GM12878 (cell line): Measurements from ENCODE around the gene NPLOC4. TPM values are rescaled to one million over a fixed set of nuclear protein-coding genes. Genes with fewer than 3 reads are reported as not detected.

Experiments used
- ATAC-seq: fragments of 200-7000 bp; cut with Tn5 transposase; 3 replicates; pipeline ENCODE4 v1.9.1; 2020; ENCODE audit warnings: mild to moderate bottlenecking, moderate library complexity
- BruUV-seq: library from RNA; stranded (reverse); fragments of 400-500 nt; replicated peaks from 2 replicates; lab custom pipeline; 2021; lab: Mats Ljungman, UMichigan
- CTCF ChIA-PET: fragments of 300-600 bp; sonication (Branson Sonifier 250); formaldehyde crosslinking; extraction: SDS; loops from one replicate; lab custom pipeline; 2021; ENCODE audit warnings: inconsistent platforms; lab: Yijun Ruan, JAX
- POLR2A ChIA-PET: fragments of 350-600 bp; formaldehyde crosslinking; extraction: SDS; loops from one replicate; lab custom pipeline; 2021; ENCODE audit warnings: inconsistent platforms; lab: Charles Lee
- RAD21 ChIA-PET: fragments of 300-600 bp; sonication (Branson Sonifier 250); formaldehyde crosslinking; loops from one replicate; lab custom pipeline; 2023; ENCODE audit warnings: antibody characterized with exemption; ENCODE audit not compliant: unreplicated experiment; lab: Charles Lee
- SMC1A ChIA-PET: fragments of 300-600 bp; sonication (Branson Sonifier 250); formaldehyde crosslinking; loops from one replicate; lab custom pipeline; 2023; ENCODE audit not compliant: unreplicated experiment, uncharacterized antibody; lab: Charles Lee
- DNase-seq: peaks from one replicate; pipeline ENCODE4 v3.0.0-alpha.2; 2011; ENCODE audit warnings: low read depth, low spot score
- FAIRE-seq: peaks from 3 replicates; lab custom pipeline; 2011; peaks lifted over from hg19 to GRCh38; lab: Jason Lieb, UNC
- H2AFZ ChIP-seq: 2 replicates; pipeline ENCODE4 v1.6.0; 2011; ENCODE audit warnings: low read depth, low read length, control low read depth; ENCODE audit not compliant: control insufficient read depth
- H3K27ac ChIP-seq: 2 replicates; pipeline ENCODE4 v1.5.1; 2011; ENCODE audit warnings: control low read depth; ENCODE audit not compliant: control insufficient read depth, insufficient read depth
- H3K27me3 ChIP-seq, 2 experiments: replicated peaks in 1 of 2; 2 replicates each; pipeline versions ENCODE4 v1.6.0 to v1.6.1; 2011; ENCODE audit warnings: low read length in 1 of 2; ENCODE audit not compliant: control insufficient read depth in 2 of 2, insufficient read depth in 2 of 2
- H3K36me3 ChIP-seq, 2 experiments: 2 replicates each; pipeline ENCODE4 v1.5.1; 2011; ENCODE audit warnings: low read length in 1 of 2; ENCODE audit not compliant: control insufficient read depth in 2 of 2, insufficient read depth in 2 of 2
- H3K4me1 ChIP-seq: 2 replicates; pipeline ENCODE4 v1.6.1; 2011; ENCODE audit warnings: mild to moderate bottlenecking, low read length, moderate library complexity, mixed read lengths; ENCODE audit not compliant: control insufficient read depth, insufficient read depth
- H3K4me2 ChIP-seq: 2 replicates; pipeline ENCODE4 v1.6.0; 2011; ENCODE audit warnings: control low read depth; ENCODE audit not compliant: control insufficient read depth, insufficient read depth
- H3K4me3 ChIP-seq: fragments of 200-600 bp; sonication (generic); 2 replicates; pipeline ENCODE4 v1.5.1; 2016
- H3K79me2 ChIP-seq: 2 replicates; pipeline ENCODE4 v1.6.0; 2011; ENCODE audit warnings: low read length; ENCODE audit not compliant: control insufficient read depth, insufficient read depth
- H3K9ac ChIP-seq: 2 replicates; pipeline ENCODE4 v1.8.0; 2011; ENCODE audit warnings: low read length, control low read depth, mixed read lengths; ENCODE audit not compliant: control insufficient read depth, insufficient read depth
- H3K9me3 ChIP-seq: replicated peaks from 3 replicates; pipeline ENCODE4 v1.5.1; 2011; ENCODE audit warnings: mild to moderate bottlenecking, low read length; ENCODE audit not compliant: control insufficient read depth, insufficient read depth
- H4K20me1 ChIP-seq: 2 replicates; pipeline ENCODE4 v1.6.0; 2011; ENCODE audit not compliant: control insufficient read depth, insufficient read depth
- BRCA1 ChIP-seq: IDR thresholded peaks from 2 replicates; pipeline ENCODE4 v1.6.1; 2011; ENCODE audit warnings: low read depth, low read length, improper control_type of control experiment
- CHD2 ChIP-seq: IDR thresholded peaks from 2 replicates; pipeline ENCODE4 v1.6.1; 2011; ENCODE audit warnings: low read depth, low read length, improper control_type of control experiment, borderline replicate concordance
- CREB1 ChIP-seq: IDR thresholded peaks from 2 replicates; pipeline ENCODE4 v1.6.1; 2012; ENCODE audit warnings: low read depth, mild to moderate bottlenecking, inconsistent platforms
- EGR1 ChIP-seq, 2 experiments: IDR thresholded peaks; 1 replicate in 1 of 2; 2 replicates in 1 of 2; pipeline ENCODE4 v1.6.1; 2011 to 2012; ENCODE audit warnings: low read depth in 2 of 2, low read length in 2 of 2, borderline replicate concordance in 1 of 2, mild to moderate bottlenecking in 1 of 2, moderate library complexity in 1 of 2
- FOXK2 ChIP-seq: fragments of 450-650 bp; IDR thresholded peaks from 2 replicates; pipeline ENCODE4 v1.6.1; 2017; ENCODE audit warnings: mild to moderate bottlenecking, moderate library complexity
- IKZF1 ChIP-seq: fragments of 450-650 bp; conservative IDR thresholded peaks from 2 replicates; pipeline ENCODE4 v1.6.1; 2017; ENCODE audit warnings: antibody characterized with exemption, mild to moderate bottlenecking
- JUND ChIP-seq: IDR thresholded peaks from 2 replicates; pipeline ENCODE4 v1.6.1; 2012; ENCODE audit warnings: low read depth, mild to moderate bottlenecking, low read length, improper control_type of control experiment, moderate library complexity
- KAT2A ChIP-seq: conservative IDR thresholded peaks from 2 replicates; pipeline ENCODE4 v1.6.1; 2011; ENCODE audit warnings: low read depth, low read length; ENCODE audit not compliant: control insufficient read depth
- NFYB ChIP-seq: IDR thresholded peaks from 2 replicates; pipeline ENCODE4 v1.6.1; 2011; ENCODE audit warnings: low read depth, mild to moderate bottlenecking, low read length, improper control_type of control experiment, moderate library complexity; ENCODE audit not compliant: insufficient read depth
- PML ChIP-seq: IDR thresholded peaks from 2 replicates; pipeline ENCODE4 v1.6.1; 2012; ENCODE audit warnings: low read length, inconsistent platforms
- POU2F2 ChIP-seq: IDR thresholded peaks from 3 replicates; pipeline ENCODE4 v1.6.1; 2011; ENCODE audit warnings: low read depth, mild to moderate bottlenecking, low read length, borderline replicate concordance
- RUNX3 ChIP-seq: IDR thresholded peaks from 2 replicates; pipeline ENCODE4 v1.6.1; 2012; ENCODE audit warnings: low read length, inconsistent platforms
- ZNF274 ChIP-seq: IDR thresholded peaks from one replicate; pipeline ENCODE4 v1.8.0; 2011; ENCODE audit not compliant: insufficient read length, insufficient read depth
- WGBS: methylation state at CpG from one replicate; pipeline ENCODE4 v1.1.6; 2016; ENCODE audit warnings: low lambda C conversion rate; ENCODE audit not compliant: insufficient replicate concordance, insufficient coverage; ENCODE audit errors: missing lambda C conversion rate; 5-methylcytosine and 5-hydroxymethylcytosine counted together
- in situ Hi-C: fragments of 300-500 bp; cut with MboI; formaldehyde crosslinking; loops from 9 replicates; pipeline ENCODE4 v1.14.3; 2018; ENCODE audit warnings: mixed read lengths
- intact Hi-C: fragments of 100-400 bp; cut with micrococcal nuclease; formaldehyde crosslinking; loops from one replicate; pipeline ENCODE4 v1.14.2; 2022; ENCODE audit not compliant: unreplicated experiment
- polyA plus RNA-seq, 11 experiments: library from polyadenylated mRNA; depleted of rRNA in 4 of 11; unstranded in 6 of 11; stranded (reverse) in 5 of 11; fragments of >200 nt; fragmentation: Nextera tagmentation in 4 of 11; fragmentation: Illumina TruSeq in 1 of 11; extraction: Ambion mirVana in 4 of 11; extraction: Trizol in 1 of 11; gene quantifications; 1 replicate in 1 of 11; 2 replicates in 10 of 11; pipeline versions ENCODE4 v1.2.1 to v1.2.3, GENCODE V29; 2011 to 2016; ENCODE audit warnings: inconsistent platforms in 2 of 11, missing spikeins in 2 of 11, low read depth in 1 of 11
- total RNA-seq, 4 experiments: library from RNA; depleted of rRNA in 3 of 4; stranded (reverse); fragments of >200 nt in 3 of 4; fragmentation: Illumina TruSeq in 1 of 4; extraction: Trizol in 1 of 4; gene quantifications; 2 replicates each; pipeline versions ENCODE4 v1.2.1 to v1.2.3, GENCODE V29; 2013 to 2021
- TF ChIP-seq, protein P1 (sequence below): fragments of 450-650 bp; IDR thresholded peaks from 2 replicates; pipeline ENCODE4 v1.6.1; 2017; ENCODE audit warnings: mild to moderate bottlenecking, low read depth, inconsistent platforms; ENCODE audit not compliant: poor library complexity, severe bottlenecking
- TF ChIP-seq, protein P2 (sequence below): fragments of 450-650 bp; IDR thresholded peaks from 2 replicates; pipeline ENCODE4 v1.6.1; 2017; ENCODE audit warnings: borderline replicate concordance
- TF ChIP-seq, protein P3 (sequence below): IDR thresholded peaks from 2 replicates; pipeline ENCODE4 v1.6.1; 2012; ENCODE audit warnings: low read depth, low read length, improper control_type of control experiment
- TF ChIP-seq, protein P4 (sequence below): fragments of 450-650 bp; IDR thresholded peaks from 2 replicates; pipeline ENCODE4 v1.6.1; 2017; ENCODE audit warnings: mild to moderate bottlenecking
- TF ChIP-seq, protein P5 (sequence below): IDR thresholded peaks from 2 replicates; pipeline ENCODE4 v1.6.1; 2012; ENCODE audit warnings: low read depth, low read length, improper control_type of control experiment

The NPLOC4 gene
- total and polyA plus RNA-seq, 10 of the 15 experiments (the other 5 are each of a cell fraction or from before 2014, with no cell fraction given) = 1.5 to 83.7 (median 45.8) TPM

DNA sequence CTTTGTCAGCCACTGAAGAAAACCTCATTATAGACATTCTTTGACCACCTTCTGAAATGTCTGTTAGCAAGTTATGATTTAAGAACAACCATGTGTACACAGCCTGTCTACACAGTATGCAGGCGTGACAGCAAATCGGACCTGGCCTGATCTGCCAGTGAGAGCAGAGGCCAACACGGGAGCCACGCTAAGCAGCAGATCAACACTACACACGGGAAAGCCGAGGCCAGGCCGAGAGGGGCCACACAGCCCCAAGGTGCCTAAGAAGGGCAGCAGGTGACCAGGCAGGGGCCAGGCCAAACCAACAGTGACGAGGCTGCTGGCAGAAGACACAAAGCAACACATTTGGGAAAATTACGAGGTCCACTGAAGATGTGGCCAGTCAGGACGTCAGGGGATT is 68.5 kb downstream of the NPLOC4 start:
- H3K9me3 ChIP-seq = no peaks in the 10 kb centered on the region
- H3K27ac ChIP-seq = no peak overlapping the region
- H3K27me3 ChIP-seq = no peaks in the 10 kb centered on the region
- intact Hi-C loops (no loop called here), in situ Hi-C loops (no loop called here)
- no peak overlapping the region for H3K9ac ChIP-seq
- ATAC-seq (no peak), DNase-seq (no peak), FAIRE-seq (no peak)
- SMC1A ChIA-PET = no interaction called here
- H3K4me2 ChIP-seq = no peak overlapping the region
- peaks cover 45 to 54% of the 10 kb centered on the region in 2 experiments for H3K36me3 ChIP-seq
- no peak overlapping the region for H2AFZ ChIP-seq
- RAD21 ChIA-PET = no interaction called here
- H3K79me2 ChIP-seq = no peaks in the 10 kb centered on the region
- no TSS peak for BruUV-seq
- no peaks in the 10 kb centered on the region for H4K20me1 ChIP-seq
- no peak overlapping the region for H3K4me3 ChIP-seq
- TF ChIP-seq EGR1 (IDR thresholded peaks at IDR 0.05; ENCODE audit: borderline replicate concordance in 1 of 2, low read depth in 2 of 2, low read length in 2 of 2) = no peak
- TF ChIP-seq JUND = no peak
- no peak for TF ChIP-seq RUNX3
- no peak for TF ChIP-seq FOXK2
- TF ChIP-seq, protein P1, sequence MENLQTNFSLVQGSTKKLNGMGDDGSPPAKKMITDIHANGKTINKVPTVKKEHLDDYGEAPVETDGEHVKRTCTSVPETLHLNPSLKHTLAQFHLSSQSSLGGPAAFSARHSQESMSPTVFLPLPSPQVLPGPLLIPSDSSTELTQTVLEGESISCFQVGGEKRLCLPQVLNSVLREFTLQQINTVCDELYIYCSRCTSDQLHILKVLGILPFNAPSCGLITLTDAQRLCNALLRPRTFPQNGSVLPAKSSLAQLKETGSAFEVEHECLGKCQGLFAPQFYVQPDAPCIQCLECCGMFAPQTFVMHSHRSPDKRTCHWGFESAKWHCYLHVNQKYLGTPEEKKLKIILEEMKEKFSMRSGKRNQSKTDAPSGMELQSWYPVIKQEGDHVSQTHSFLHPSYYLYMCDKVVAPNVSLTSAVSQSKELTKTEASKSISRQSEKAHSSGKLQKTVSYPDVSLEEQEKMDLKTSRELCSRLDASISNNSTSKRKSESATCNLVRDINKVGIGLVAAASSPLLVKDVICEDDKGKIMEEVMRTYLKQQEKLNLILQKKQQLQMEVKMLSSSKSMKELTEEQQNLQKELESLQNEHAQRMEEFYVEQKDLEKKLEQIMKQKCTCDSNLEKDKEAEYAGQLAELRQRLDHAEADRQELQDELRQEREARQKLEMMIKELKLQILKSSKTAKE = no peak
- TF ChIP-seq KAT2A = no peak
- TF ChIP-seq, protein P2, sequence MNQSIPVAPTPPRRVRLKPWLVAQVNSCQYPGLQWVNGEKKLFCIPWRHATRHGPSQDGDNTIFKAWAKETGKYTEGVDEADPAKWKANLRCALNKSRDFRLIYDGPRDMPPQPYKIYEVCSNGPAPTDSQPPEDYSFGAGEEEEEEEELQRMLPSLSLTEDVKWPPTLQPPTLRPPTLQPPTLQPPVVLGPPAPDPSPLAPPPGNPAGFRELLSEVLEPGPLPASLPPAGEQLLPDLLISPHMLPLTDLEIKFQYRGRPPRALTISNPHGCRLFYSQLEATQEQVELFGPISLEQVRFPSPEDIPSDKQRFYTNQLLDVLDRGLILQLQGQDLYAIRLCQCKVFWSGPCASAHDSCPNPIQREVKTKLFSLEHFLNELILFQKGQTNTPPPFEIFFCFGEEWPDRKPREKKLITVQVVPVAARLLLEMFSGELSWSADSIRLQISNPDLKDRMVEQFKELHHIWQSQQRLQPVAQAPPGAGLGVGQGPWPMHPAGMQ = no peak
- no peak for TF ChIP-seq NFYB
- TF ChIP-seq POU2F2 = no peak
- TF ChIP-seq ZNF274 = no peak
- TF ChIP-seq CREB1 = no peak
- TF ChIP-seq BRCA1 = no peak
- TF ChIP-seq, protein P3, sequence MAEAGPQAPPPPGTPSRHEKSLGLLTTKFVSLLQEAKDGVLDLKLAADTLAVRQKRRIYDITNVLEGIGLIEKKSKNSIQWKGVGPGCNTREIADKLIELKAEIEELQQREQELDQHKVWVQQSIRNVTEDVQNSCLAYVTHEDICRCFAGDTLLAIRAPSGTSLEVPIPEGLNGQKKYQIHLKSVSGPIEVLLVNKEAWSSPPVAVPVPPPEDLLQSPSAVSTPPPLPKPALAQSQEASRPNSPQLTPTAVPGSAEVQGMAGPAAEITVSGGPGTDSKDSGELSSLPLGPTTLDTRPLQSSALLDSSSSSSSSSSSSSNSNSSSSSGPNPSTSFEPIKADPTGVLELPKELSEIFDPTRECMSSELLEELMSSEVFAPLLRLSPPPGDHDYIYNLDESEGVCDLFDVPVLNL = no peak
- TF ChIP-seq, protein P4, sequence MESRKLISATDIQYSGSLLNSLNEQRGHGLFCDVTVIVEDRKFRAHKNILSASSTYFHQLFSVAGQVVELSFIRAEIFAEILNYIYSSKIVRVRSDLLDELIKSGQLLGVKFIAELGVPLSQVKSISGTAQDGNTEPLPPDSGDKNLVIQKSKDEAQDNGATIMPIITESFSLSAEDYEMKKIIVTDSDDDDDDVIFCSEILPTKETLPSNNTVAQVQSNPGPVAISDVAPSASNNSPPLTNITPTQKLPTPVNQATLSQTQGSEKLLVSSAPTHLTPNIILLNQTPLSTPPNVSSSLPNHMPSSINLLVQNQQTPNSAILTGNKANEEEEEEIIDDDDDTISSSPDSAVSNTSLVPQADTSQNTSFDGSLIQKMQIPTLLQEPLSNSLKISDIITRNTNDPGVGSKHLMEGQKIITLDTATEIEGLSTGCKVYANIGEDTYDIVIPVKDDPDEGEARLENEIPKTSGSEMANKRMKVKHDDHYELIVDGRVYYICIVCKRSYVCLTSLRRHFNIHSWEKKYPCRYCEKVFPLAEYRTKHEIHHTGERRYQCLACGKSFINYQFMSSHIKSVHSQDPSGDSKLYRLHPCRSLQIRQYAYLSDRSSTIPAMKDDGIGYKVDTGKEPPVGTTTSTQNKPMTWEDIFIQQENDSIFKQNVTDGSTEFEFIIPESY = no peak
- TF ChIP-seq CHD2 = no peak
- TF ChIP-seq, protein P5, sequence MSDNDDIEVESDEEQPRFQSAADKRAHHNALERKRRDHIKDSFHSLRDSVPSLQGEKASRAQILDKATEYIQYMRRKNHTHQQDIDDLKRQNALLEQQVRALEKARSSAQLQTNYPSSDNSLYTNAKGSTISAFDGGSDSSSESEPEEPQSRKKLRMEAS = no peak
- TF ChIP-seq IKZF1 = no peak
- no peak for TF ChIP-seq PML
- POLR2A ChIA-PET = interaction anchor here (1.1 kb wide), 1 partner anchor 30 kb away, joined by 5 read pairs; no protein-coding TSS in a partner anchor
- WGBS = 97% methylated on average over 10 of the region's 10 CpGs
- H3K4me1 ChIP-seq = no peaks in the 10 kb centered on the region
- CTCF ChIA-PET = interaction anchor here (1.0 kb wide), 1 partner anchor 32 kb away, joined by 3 read pairs; no protein-coding TSS in a partner anchor
